ENCODE measurements around the gene RIMBP2.

GRCh38 chr12:130347588-130347987 is 368.5 kb downstream of the RIMBP2 start:
- TF ChIP-seq CTCF (IDR thresholded peaks at IDR 0.05; ENCODE audit: borderline replicate concordance, extremely low read depth, low read length, poor library complexity, severe bottlenecking) (no peak), EZH2 (IDR thresholded peaks at IDR 0.05; ENCODE audit: borderline replicate concordance, low read depth, low read length, severe bottlenecking) (no peak)
